ENCODE results near the gene MMP19. TPM values are rescaled to one million over a fixed set of nuclear protein-coding genes. Genes with fewer than 3 reads are reported as not detected.

The MMP19 gene
- total RNA-seq, 1 donor from 2014 or later = 2.2 TPM

- DNase-seq = no peak
- H3K36me3 ChIP-seq = no peaks in the 10 kb centered on the region
- no peak for TF ChIP-seq CTCF (IDR thresholded peaks at IDR 0.05; ENCODE audit: borderline replicate concordance)
- H3K27me3 ChIP-seq (ENCODE audit: low read depth) = peaks cover 36% of the 10 kb centered on the region
- no peak overlapping the region for H3K4me3 ChIP-seq
- no peaks in the 10 kb centered on the region for H3K9me3 ChIP-seq (replicated peaks)
- H3K27ac ChIP-seq (replicated peaks) = no peak overlapping the region
- H3K4me1 ChIP-seq = peaks cover 9% of the 10 kb centered on the region
- intact Hi-C loops (cut with micrococcal nuclease) = no loop called here
Measured at GRCh38 chr12:55852740-55853139, 10.0 kb upstream of the MMP19 start.

GRCh38 chr12:55850893-55851292 is 8.2 kb upstream of the MMP19 start:
- peaks cover 21% of the 10 kb centered on the region for H3K4me1 ChIP-seq
- intact Hi-C loops (cut with micrococcal nuclease) = no loop called here
- H3K27ac ChIP-seq (replicated peaks) = peak overlapping the region; percentile 95
- H3K36me3 ChIP-seq = no peaks in the 10 kb centered on the region
- no peak for DNase-seq
- TF ChIP-seq CTCF (IDR thresholded peaks at IDR 0.05; ENCODE audit: borderline replicate concordance) = no peak
- H3K27me3 ChIP-seq (ENCODE audit: low read depth) = peaks cover 36% of the 10 kb centered on the region
- H3K9me3 ChIP-seq (replicated peaks) = no peaks in the 10 kb centered on the region
- no peak overlapping the region for H3K4me3 ChIP-seq

- intact Hi-C loops (cut with micrococcal nuclease) = no loop called here
- peaks cover 23% of the 10 kb centered on the region for H3K4me1 ChIP-seq
- peaks cover 36% of the 10 kb centered on the region for H3K27me3 ChIP-seq (ENCODE audit: low read depth)
- no peak for DNase-seq
- no peaks in the 10 kb centered on the region for H3K36me3 ChIP-seq
- H3K27ac ChIP-seq (replicated peaks) = peak overlapping the region; percentile 95
- no peak overlapping the region for H3K4me3 ChIP-seq
- no peaks in the 10 kb centered on the region for H3K9me3 ChIP-seq (replicated peaks)
- no peak for TF ChIP-seq CTCF (IDR thresholded peaks at IDR 0.05; ENCODE audit: borderline replicate concordance)
Measured at GRCh38 chr12:55850401-55850800, 7.7 kb upstream of the MMP19 start.

- no peaks in the 10 kb centered on the region for H3K36me3 ChIP-seq
- no peak for TF ChIP-seq CTCF (IDR thresholded peaks at IDR 0.05; ENCODE audit: borderline replicate concordance)
- H3K27ac ChIP-seq (replicated peaks) = peak overlapping the region; percentile 95
- DNase-seq = no peak
- intact Hi-C loops (cut with micrococcal nuclease) = no loop called here
- peaks cover 36% of the 10 kb centered on the region for H3K27me3 ChIP-seq (ENCODE audit: low read depth)
- no peak overlapping the region for H3K4me3 ChIP-seq
- no peaks in the 10 kb centered on the region for H3K9me3 ChIP-seq (replicated peaks)
- H3K4me1 ChIP-seq = peaks cover 23% of the 10 kb centered on the region
Measured at GRCh38 chr12:55849616-55850343, 7.0 kb upstream of the MMP19 start.

GRCh38 chr12:55847603-55848291 is 5.0 kb upstream of the MMP19 start:
- peak overlapping the region; percentile 95 for H3K27ac ChIP-seq (replicated peaks)
- no peaks in the 10 kb centered on the region for H3K9me3 ChIP-seq (replicated peaks)
- peak overlapping the region; percentile 44 for H3K4me3 ChIP-seq
- intact Hi-C loops (cut with micrococcal nuclease) = no loop called here
- H3K36me3 ChIP-seq = no peaks in the 10 kb centered on the region
- TF ChIP-seq CTCF (IDR thresholded peaks at IDR 0.05; ENCODE audit: borderline replicate concordance) = no peak
- H3K27me3 ChIP-seq (ENCODE audit: low read depth) = peaks cover 43% of the 10 kb centered on the region
- peak; percentile 89 for DNase-seq
- H3K4me1 ChIP-seq = peaks cover 23% of the 10 kb centered on the region

Measured in left ventricle myocardium inferior (tissue), 1 donor.